ENCODE measurements around the gene C16orf92. TPM values are rescaled to one million over a fixed set of nuclear protein-coding genes. Genes with fewer than 3 reads are reported as not detected.

C16orf92 gene
- total and polyA plus RNA-seq, 2 experiments from 2014 or later, result 0.34 TPM; not detected in 1

DNA sequence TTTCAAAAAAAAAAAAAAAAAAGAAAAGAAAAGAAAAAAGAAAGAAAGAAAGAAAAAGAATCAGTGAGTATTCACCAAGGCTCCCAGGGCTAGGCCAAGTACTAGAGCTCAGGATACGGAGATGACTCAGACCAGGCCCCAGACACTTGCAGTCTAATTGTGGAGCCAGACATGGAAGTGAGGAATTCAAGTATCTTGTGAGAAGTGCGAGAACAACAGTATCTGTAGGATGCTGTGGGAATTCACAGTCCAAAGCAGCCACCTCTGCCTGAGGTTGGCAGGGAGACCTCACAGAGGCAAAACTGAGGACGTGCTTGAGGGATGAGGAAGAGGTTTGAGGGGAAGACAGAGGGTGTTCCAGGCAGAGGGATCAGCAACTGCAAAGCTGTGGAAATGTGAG, 28.5 kb downstream of the C16orf92 start (continued):
- TF ChIP-seq, protein P1, sequence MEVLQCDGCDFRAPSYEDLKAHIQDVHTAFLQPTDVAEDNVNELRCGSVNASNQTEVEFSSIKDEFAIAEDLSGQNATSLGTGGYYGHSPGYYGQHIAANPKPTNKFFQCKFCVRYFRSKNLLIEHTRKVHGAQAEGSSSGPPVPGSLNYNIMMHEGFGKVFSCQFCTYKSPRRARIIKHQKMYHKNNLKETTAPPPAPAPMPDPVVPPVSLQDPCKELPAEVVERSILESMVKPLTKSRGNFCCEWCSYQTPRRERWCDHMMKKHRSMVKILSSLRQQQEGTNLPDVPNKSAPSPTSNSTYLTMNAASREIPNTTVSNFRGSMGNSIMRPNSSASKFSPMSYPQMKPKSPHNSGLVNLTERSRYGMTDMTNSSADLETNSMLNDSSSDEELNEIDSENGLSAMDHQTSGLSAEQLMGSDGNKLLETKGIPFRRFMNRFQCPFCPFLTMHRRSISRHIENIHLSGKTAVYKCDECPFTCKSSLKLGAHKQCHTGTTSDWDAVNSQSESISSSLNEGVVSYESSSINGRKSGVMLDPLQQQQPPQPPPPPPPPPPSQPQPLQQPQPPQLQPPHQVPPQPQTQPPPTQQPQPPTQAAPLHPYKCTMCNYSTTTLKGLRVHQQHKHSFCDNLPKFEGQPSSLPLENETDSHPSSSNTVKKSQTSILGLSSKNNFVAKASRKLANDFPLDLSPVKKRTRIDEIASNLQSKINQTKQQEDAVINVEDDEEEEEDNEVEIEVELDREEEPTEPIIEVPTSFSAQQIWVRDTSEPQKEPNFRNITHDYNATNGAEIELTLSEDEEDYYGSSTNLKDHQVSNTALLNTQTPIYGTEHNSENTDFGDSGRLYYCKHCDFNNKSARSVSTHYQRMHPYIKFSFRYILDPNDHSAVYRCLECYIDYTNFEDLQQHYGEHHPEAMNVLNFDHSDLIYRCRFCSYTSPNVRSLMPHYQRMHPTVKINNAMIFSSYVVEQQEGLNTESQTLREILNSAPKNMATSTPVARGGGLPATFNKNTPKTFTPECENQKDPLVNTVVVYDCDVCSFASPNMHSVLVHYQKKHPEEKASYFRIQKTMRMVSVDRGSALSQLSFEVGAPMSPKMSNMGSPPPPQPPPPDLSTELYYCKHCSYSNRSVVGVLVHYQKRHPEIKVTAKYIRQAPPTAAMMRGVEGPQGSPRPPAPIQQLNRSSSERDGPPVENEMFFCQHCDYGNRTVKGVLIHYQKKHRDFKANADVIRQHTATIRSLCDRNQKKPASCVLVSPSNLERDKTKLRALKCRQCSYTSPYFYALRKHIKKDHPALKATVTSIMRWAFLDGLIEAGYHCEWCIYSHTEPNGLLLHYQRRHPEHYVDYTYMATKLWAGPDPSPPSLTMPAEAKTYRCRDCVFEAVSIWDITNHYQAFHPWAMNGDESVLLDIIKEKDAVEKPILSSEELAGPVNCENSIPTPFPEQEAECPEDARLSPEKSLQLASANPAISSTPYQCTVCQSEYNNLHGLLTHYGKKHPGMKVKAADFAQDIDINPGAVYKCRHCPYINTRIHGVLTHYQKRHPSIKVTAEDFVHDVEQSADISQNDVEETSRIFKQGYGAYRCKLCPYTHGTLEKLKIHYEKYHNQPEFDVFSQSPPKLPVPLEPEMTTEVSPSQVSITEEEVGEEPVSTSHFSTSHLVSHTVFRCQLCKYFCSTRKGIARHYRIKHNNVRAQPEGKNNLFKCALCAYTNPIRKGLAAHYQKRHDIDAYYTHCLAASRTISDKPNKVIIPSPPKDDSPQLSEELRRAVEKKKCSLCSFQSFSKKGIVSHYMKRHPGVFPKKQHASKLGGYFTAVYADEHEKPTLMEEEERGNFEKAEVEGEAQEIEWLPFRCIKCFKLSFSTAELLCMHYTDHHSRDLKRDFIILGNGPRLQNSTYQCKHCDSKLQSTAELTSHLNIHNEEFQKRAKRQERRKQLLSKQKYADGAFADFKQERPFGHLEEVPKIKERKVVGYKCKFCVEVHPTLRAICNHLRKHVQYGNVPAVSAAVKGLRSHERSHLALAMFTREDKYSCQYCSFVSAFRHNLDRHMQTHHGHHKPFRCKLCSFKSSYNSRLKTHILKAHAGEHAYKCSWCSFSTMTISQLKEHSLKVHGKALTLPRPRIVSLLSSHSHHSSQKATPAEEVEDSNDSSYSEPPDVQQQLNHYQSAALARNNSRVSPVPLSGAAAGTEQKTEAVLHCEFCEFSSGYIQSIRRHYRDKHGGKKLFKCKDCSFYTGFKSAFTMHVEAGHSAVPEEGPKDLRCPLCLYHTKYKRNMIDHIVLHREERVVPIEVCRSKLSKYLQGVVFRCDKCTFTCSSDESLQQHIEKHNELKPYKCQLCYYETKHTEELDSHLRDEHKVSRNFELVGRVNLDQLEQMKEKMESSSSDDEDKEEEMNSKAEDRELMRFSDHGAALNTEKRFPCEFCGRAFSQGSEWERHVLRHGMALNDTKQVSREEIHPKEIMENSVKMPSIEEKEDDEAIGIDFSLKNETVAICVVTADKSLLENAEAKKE (CRISPR knock-in tag; IDR thresholded peaks at IDR 0.05), result no peak
- no peak for TF ChIP-seq NANOG (IDR thresholded peaks at IDR 0.05; ENCODE audit: borderline replicate concordance)
- TF ChIP-seq ZNF331 (CRISPR knock-in tag; IDR thresholded peaks at IDR 0.05; ENCODE audit: low read depth), result no peak
- no peak for TF ChIP-seq STAT1 (IDR thresholded peaks at IDR 0.05; ENCODE audit: unreplicated experiment)
- TF ChIP-seq CREB1 (CRISPR knock-in tag; IDR thresholded peaks at IDR 0.05; ENCODE audit: low read depth), result no peak

DNA sequence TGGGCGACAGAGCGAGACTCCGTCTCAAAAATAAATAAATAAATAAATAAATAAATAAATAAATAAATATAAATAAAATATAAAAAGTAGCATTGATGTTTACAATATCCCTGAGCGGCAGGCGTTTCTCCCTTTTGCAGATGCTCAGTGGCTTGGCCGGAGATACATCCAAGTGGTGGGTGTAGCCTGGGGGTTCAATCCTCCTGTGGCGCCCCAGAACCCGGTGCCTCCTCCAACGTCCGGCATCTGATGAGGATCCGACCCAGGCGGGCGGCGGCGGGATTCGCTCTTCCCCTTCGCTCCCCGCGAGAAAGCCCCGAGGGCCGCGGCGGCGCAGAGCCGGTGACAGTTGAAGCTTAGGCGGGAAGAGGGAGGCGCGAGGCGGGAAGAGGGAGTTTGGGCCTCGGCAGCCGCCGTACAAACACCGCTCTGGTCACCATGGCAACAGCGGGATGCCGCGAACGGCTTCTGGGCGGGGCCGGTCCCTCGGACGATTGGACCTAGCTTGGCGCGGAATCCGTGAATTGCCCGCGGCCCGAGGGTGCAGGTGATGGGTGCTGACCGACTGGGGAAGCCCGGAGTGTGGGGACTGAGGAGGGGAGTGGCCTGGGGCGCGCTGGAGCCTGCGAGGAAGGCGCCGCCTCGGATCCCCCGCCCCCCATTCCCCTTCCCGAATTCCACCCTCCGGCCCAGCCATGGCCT, 29.8 kb downstream of the C16orf92 start:
- H3K4me1 ChIP-seq (ENCODE audit: insufficient read depth), result peaks cover 6% of the 10 kb centered on the region; the same call in 1 of the 2 replicates
- peak overlapping the region; percentile 81 for H3K4me3 Mint-ChIP-seq
- H3K36me3 Mint-ChIP-seq (ENCODE audit: low read depth), result no peaks in the 10 kb centered on the region
- no peaks in the 10 kb centered on the region for H4K20me1 ChIP-seq (replicated peaks; ENCODE audit: insufficient read depth)
- no peaks in the 10 kb centered on the region for H3K36me3 ChIP-seq (ENCODE audit: insufficient read depth)
- no peaks in the 10 kb centered on the region for H3K79me2 ChIP-seq (replicated peaks; ENCODE audit: insufficient read depth)
- peak overlapping the region; percentile 97 for H3K4me2 ChIP-seq
- H3K9me2 ChIP-seq (ENCODE audit: insufficient read depth), result no peaks in the 10 kb centered on the region
- ATAC-seq (peak; percentile 76), DNase-seq (ENCODE audit: low spot score) (peak; percentile 95)
- peaks cover 8% of the 10 kb centered on the region for H3F3A ChIP-seq (replicated peaks; ENCODE audit: low read depth)
- H3K27me3 ChIP-seq (ENCODE audit: insufficient read depth), result 0 out of 2 replicates have a peak, but pooled peaks cover 6% of the 10 kb centered on the region
- H3K9me3 Mint-ChIP-seq, result no peaks in the 10 kb centered on the region
- H3K4me3 ChIP-seq, result peak overlapping the region; percentile 88
- peaks cover 17% of the 10 kb centered on the region for H3K27me3 Mint-ChIP-seq (ENCODE audit: insufficient read depth, low read depth, poor library complexity)
- no peak overlapping the region for H3K27ac Mint-ChIP-seq
- peak overlapping the region; percentile 95 for H2AFZ ChIP-seq
- H3K4me1 Mint-ChIP-seq, result peaks cover 14% of the 10 kb centered on the region
- no peak overlapping the region for H3K27ac ChIP-seq (ENCODE audit: low read depth)
- TF ChIP-seq, protein P1 (CRISPR knock-in tag; IDR thresholded peaks at IDR 0.05), result no peak
- TF ChIP-seq CREB1 (CRISPR knock-in tag; IDR thresholded peaks at IDR 0.05; ENCODE audit: low read depth) (peak; percentile 58; the same call in 1 of the 2 replicates), STAT1 (IDR thresholded peaks at IDR 0.05; ENCODE audit: unreplicated experiment) (no peak), POLR2AphosphoS5 (IDR thresholded peaks at IDR 0.05; ENCODE audit: low read depth) (no peak)
